ENCODE results near the gene DIS3L2.

DNA sequence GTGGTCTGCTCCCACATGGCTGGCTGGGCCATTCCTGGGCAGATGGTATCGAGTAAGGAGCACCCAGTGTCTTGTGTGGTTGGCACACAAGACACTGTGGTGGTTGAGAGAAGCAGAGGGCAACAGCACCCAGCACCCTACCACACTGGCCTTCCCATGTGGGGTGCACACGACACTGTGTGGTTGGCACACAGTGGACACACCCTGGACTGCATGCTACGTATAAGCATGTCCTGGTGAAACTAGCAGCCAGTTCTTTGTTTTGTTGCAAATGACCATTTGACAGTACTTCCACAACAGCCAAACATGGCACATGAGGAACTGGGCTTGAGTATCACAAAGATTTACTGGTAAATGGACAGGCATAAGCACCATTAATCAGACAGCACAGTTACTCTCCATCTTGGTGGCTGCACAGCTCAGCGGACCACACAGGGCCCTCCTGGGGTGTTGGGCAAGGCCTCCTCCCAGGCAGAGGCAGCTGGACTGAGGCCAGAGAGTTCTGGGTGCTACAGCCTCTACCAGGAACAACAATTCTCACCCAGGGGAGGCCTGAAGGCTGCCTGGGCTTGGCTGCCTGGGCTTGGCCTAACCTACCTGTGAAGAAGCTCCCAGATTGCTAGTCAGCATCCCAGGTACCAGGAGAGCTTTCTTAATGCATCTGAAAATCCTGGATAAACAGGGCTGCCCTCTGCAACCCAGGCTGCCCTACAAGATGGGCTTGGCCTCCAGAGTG lies 357.7 kb downstream of the DIS3L2 start:
- TF ChIP-seq CTCF (IDR thresholded peaks at IDR 0.05; ENCODE audit: insufficient read depth, low read depth, low read length) (no peak), EZH2 (IDR thresholded peaks at IDR 0.05; ENCODE audit: insufficient read depth, low read length) (no peak)
